OCI-LY7 (cell line): ENCODE data around the gene DIP2C. TPM values are rescaled to one million over a fixed set of nuclear protein-coding genes. Genes with fewer than 3 reads are reported as not detected.

Source experiments
- BruUV-seq: library from RNA; stranded (reverse); fragments of 400-500 nt; replicated peaks from 2 replicates; lab custom pipeline; 2021; lab: Mats Ljungman, UMichigan
- CTCF ChIA-PET: fragments of 300-600 bp; sonication (Branson Sonifier 250); formaldehyde crosslinking; loops from one replicate; lab custom pipeline; 2022; ENCODE audit warnings: antibody characterized with exemption; ENCODE audit not compliant: unreplicated experiment; lab: Charles Lee
- POLR2A ChIA-PET: fragments of 300-600 bp; sonication (Branson Sonifier 250); formaldehyde crosslinking; loops from one replicate; lab custom pipeline; 2022; ENCODE audit warnings: antibody characterized with exemption; lab: Charles Lee
- DNase-seq: peaks from one replicate; pipeline ENCODE4 v3.0.0-alpha.2; 2015; ENCODE audit warnings: low spot score
- H2AFZ ChIP-seq: fragments of 200-600 bp; sonication (generic), shearing (Covaris generic); 2 replicates; pipeline ENCODE4 v1.6.1; 2014; ENCODE audit warnings: mild to moderate bottlenecking, antibody characterized with exemption, low read length, moderate library complexity
- H3K27ac ChIP-seq: fragments of 200-600 bp; sonication (generic); 2 replicates; pipeline ENCODE4 v1.5.1; 2014; ENCODE audit warnings: mixed run types, low read depth, mild to moderate bottlenecking, moderate library complexity, low read length, inconsistent platforms; ENCODE audit not compliant: poor library complexity, severe bottlenecking
- H3K36me3 ChIP-seq: fragments of 200-600 bp; sonication (generic); 2 replicates; pipeline ENCODE4 v1.6.1; 2014; ENCODE audit warnings: mild to moderate bottlenecking, antibody characterized with exemption, low read length, moderate library complexity, mixed read lengths; ENCODE audit not compliant: insufficient read depth
- H3K4me1 ChIP-seq: fragments of 200-600 bp; sonication (generic); 2 replicates; pipeline ENCODE4 v1.5.1; 2014; ENCODE audit warnings: mild to moderate bottlenecking, low read length; ENCODE audit not compliant: insufficient read depth, poor library complexity, severe bottlenecking
- H3K4me2 ChIP-seq: fragments of 200-600 bp; sonication (generic); 2 replicates; pipeline ENCODE4 v1.6.1; 2014; ENCODE audit warnings: mild to moderate bottlenecking, low read length
- H3K4me3 ChIP-seq: fragments of 200-600 bp; sonication (generic); 2 replicates; pipeline ENCODE4 v1.5.1; 2014; ENCODE audit warnings: mild to moderate bottlenecking, low read depth, low read length; ENCODE audit not compliant: poor library complexity, severe bottlenecking
- H3K79me2 ChIP-seq: fragments of 200-600 bp; sonication (generic); 2 replicates; pipeline ENCODE4 v1.6.1; 2016; ENCODE audit warnings: low read depth, mild to moderate bottlenecking, low read length, moderate library complexity, mixed read lengths; ENCODE audit not compliant: insufficient read depth
- H3K9me2 ChIP-seq: fragments of 200-600 bp; sonication (generic); 2 replicates; pipeline ENCODE4 v1.6.1; 2016; ENCODE audit warnings: mild to moderate bottlenecking, low read length, mixed read lengths; ENCODE audit not compliant: insufficient read depth
- H3K9me3 ChIP-seq: fragments of 200-600 bp; sonication (generic); 2 replicates; pipeline ENCODE4 v1.6.1; 2014; ENCODE audit warnings: mild to moderate bottlenecking, mixed run types, low read length, mixed read lengths
- H4K20me1 ChIP-seq: fragments of 200-600 bp; sonication (generic); 2 replicates; pipeline ENCODE4 v1.6.1; 2014; ENCODE audit warnings: mild to moderate bottlenecking, antibody characterized with exemption, low read length, moderate library complexity, mixed read lengths; ENCODE audit not compliant: insufficient read depth
- CTCF ChIP-seq: fragments of 200-600 bp; sonication (generic); conservative IDR thresholded peaks from 2 replicates; pipeline ENCODE4 v1.5.1; 2014; ENCODE audit warnings: mild to moderate bottlenecking, antibody characterized with exemption, low read length, moderate library complexity, mixed read lengths
- EZH2phosphoT487 ChIP-seq: fragments of 200-600 bp; sonication (generic); IDR thresholded peaks from 2 replicates; pipeline ENCODE4 v1.6.1; 2018; ENCODE audit warnings: low read depth, borderline replicate concordance, mild to moderate bottlenecking, mixed run types, antibody characterized with exemption, low read length, moderate library complexity, mixed read lengths
- intact Hi-C: fragments of 100-400 bp; cut with micrococcal nuclease; formaldehyde crosslinking; loops from one replicate; pipeline ENCODE4 v1.10.0; 2022; ENCODE audit not compliant: unreplicated experiment
- total RNA-seq, 2 experiments: library from RNA; depleted of rRNA in 1 of 2; stranded (reverse); fragments of >200 nt in 1 of 2; shearing (Covaris generic) in 1 of 2; gene quantifications; 2 replicates each; pipeline ENCODE4 v1.2.3, GENCODE V29; 2014 to 2022

The DIP2C gene
- total RNA-seq, 2 experiments from 2014 or later, result 10.9 to 29.5 TPM

DNA sequence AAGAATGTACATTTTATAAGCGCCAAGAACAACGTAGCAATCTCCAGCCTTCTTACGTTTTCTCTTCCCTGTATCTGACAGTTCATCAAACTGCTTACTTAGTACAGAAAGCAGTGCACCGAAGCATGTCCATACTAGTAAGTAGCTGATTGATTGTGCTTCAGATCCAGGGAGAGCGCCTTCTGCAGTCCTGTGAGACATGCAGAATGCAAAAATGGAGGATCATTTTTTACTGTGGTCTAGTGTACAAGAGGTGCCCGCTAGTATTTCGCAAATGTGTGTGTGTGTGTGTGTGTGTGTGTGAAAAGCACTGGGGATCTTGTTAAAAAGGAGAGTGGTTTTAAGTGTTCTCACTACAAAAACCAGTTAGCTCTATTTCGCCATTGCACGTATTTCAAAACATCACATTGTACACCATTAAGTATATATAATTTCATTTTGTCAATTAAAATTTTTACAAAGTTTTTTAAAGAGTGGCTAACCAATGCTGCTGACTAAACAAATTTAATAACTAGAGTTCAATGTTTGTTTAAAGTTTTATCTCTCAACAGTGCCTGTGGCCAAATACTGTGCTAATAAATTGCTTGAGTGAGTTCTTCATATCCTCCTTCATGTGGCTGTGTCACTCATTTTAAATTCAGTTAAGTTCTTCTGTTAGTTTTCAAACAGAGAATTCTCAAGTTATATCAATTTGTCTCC lies 454.6 kb downstream of the DIP2C start:
- Histone ChIP-seq H2AFZ (no peak overlapping the region), H3K36me3 (no peaks in the 10 kb centered on the region), H3K27ac (no peak overlapping the region), H3K4me3 (no peak overlapping the region), H3K9me2 (no peaks in the 10 kb centered on the region), H4K20me1 (no peaks in the 10 kb centered on the region), H3K79me2 (no peaks in the 10 kb centered on the region), H3K4me1 (peaks cover 5% of the 10 kb centered on the region), H3K4me2 (no peak overlapping the region), H3K9me3 (no peaks in the 10 kb centered on the region)
- BruUV-seq, result no TSS peak
- CTCF ChIA-PET, result no interaction called here
- intact Hi-C loops, result no loop called here
- POLR2A ChIA-PET, result interaction anchor here (0.6 kb wide), 1 partner anchor 176 kb away, joined by 3 read pairs; no protein-coding TSS in a partner anchor
- DNase-seq, result no peak
- TF ChIP-seq CTCF (no peak), EZH2phosphoT487 (no peak)

GRCh38 chr10:232878-233277 lies 456.6 kb downstream of the DIP2C start:
- Histone ChIP-seq H3K9me2 (no peaks in the 10 kb centered on the region), H3K9me3 (no peaks in the 10 kb centered on the region), H3K36me3 (no peaks in the 10 kb centered on the region), H2AFZ (no peak overlapping the region), H3K27ac (no peak overlapping the region), H3K4me2 (no peak overlapping the region), H4K20me1 (no peaks in the 10 kb centered on the region), H3K4me3 (no peak overlapping the region), H3K4me1 (peaks cover 5% of the 10 kb centered on the region), H3K79me2 (no peaks in the 10 kb centered on the region)
- DNase-seq, result no peak
- CTCF ChIA-PET, result no interaction called here
- no TSS peak for BruUV-seq
- TF ChIP-seq CTCF (no peak), EZH2phosphoT487 (no peak)
- intact Hi-C loops, result no loop called here
- POLR2A ChIA-PET, result interaction anchor here (1.5 kb wide), 1 partner anchor 38 kb away, joined by 3 read pairs; no protein-coding TSS in a partner anchor

- Histone ChIP-seq H3K27ac (no peak overlapping the region), H3K4me2 (no peak overlapping the region), H3K36me3 (no peaks in the 10 kb centered on the region), H2AFZ (no peak overlapping the region), H3K79me2 (no peaks in the 10 kb centered on the region), H3K4me3 (no peak overlapping the region), H4K20me1 (no peaks in the 10 kb centered on the region), H3K9me2 (no peaks in the 10 kb centered on the region), H3K9me3 (no peaks in the 10 kb centered on the region), H3K4me1 (no peaks in the 10 kb centered on the region)
- intact Hi-C loops, result no loop called here
- no TSS peak for BruUV-seq
- ChIA-PET POLR2A (interaction anchor here (0.6 to 1.5 kb wide), 4 partner anchors 11 to 207 kb away, joined by 3 read pairs; no protein-coding TSS in a partner anchor), CTCF (no interaction called here)
- no peak for DNase-seq
- no peak for TF ChIP-seq EZH2phosphoT487
- TF ChIP-seq CTCF, result no peak
Measured at GRCh38 chr10:232061-232460, 457.4 kb downstream of the DIP2C start.
